SJCRH30 (cell line): Measurements from ENCODE around the gene PGAM5. TPM values are rescaled to one million over a fixed set of nuclear protein-coding genes. Genes with fewer than 3 reads are reported as not detected.

Experiments used
- DNase-seq, 2 experiments: peaks; one replicate each; pipeline ENCODE4 v3.0.0-alpha.2; 2015 to 2020
- H3K27ac ChIP-seq: fragments of 250-450 bp; sonication (Bioruptor Pico); 2 replicates; pipeline ENCODE4 v1.5.1; 2020; ENCODE audit warnings: mild to moderate bottlenecking, moderate library complexity
- H3K27me3 ChIP-seq: fragments of 250-450 bp; sonication (Bioruptor Pico); 2 replicates; pipeline ENCODE4 v1.5.1; 2020; ENCODE audit warnings: mild to moderate bottlenecking, moderate library complexity
- H3K36me3 ChIP-seq: fragments of 250-450 bp; sonication (Bioruptor Pico); 2 replicates; pipeline ENCODE4 v1.5.1; 2020; ENCODE audit warnings: mild to moderate bottlenecking, moderate library complexity
- H3K4me1 ChIP-seq: fragments of 250-450 bp; sonication (Bioruptor Pico); 2 replicates; pipeline ENCODE4 v1.5.1; 2020; ENCODE audit warnings: mild to moderate bottlenecking, moderate library complexity
- H3K4me3 ChIP-seq: fragments of 250-450 bp; sonication (Bioruptor Pico); 2 replicates; pipeline ENCODE4 v1.5.1; 2020; ENCODE audit warnings: mild to moderate bottlenecking, moderate library complexity
- H3K9me3 ChIP-seq: fragments of 250-450 bp; sonication (Bioruptor Pico); replicated peaks from 2 replicates; pipeline ENCODE4 v1.5.1; 2020; ENCODE audit warnings: mild to moderate bottlenecking, moderate library complexity
- total RNA-seq: library from RNA; depleted of rRNA; stranded (reverse); fragments of >200 nt; shearing (Covaris generic); gene quantifications from 2 replicates; pipeline ENCODE4 v1.2.3, GENCODE V29; 2014; rRNA removed

PGAM5 gene
- total RNA-seq, 1 experiment from 2014 or later = 41.9 TPM

GRCh38 chr12:132765361-132765760 lies 54.7 kb downstream of the PGAM5 start:
- Histone ChIP-seq H3K9me3 (peaks cover 2% of the 10 kb centered on the region; the same call in 1 of the 2 replicates), H3K27ac (no peak overlapping the region), H3K27me3 (no peaks in the 10 kb centered on the region), H3K4me1 (no peaks in the 10 kb centered on the region), H3K36me3 (peaks cover 23% of the 10 kb centered on the region), H3K4me3 (no peak overlapping the region)
- no peak for DNase-seq

- DNase-seq = no peak
- no peak overlapping the region for H3K4me3 ChIP-seq
- peaks cover 2% of the 10 kb centered on the region; the same call in 1 of the 2 replicates for H3K9me3 ChIP-seq
- no peaks in the 10 kb centered on the region for H3K27me3 ChIP-seq
- peaks cover 34% of the 10 kb centered on the region for H3K36me3 ChIP-seq
- H3K27ac ChIP-seq = no peak overlapping the region
- H3K4me1 ChIP-seq = no peaks in the 10 kb centered on the region
Observed at GRCh38 chr12:132766380-132767085, 55.9 kb downstream of the PGAM5 start.

- H3K36me3 ChIP-seq = peaks cover 59% of the 10 kb centered on the region
- H3K4me3 ChIP-seq = no peak overlapping the region
- H3K27ac ChIP-seq = no peak overlapping the region
- 0 out of 2 replicates have a peak, but pooled peaks cover 2% of the 10 kb centered on the region for H3K9me3 ChIP-seq
- H3K27me3 ChIP-seq = no peaks in the 10 kb centered on the region
- DNase-seq = no peak
- H3K4me1 ChIP-seq = no peaks in the 10 kb centered on the region
Observed at GRCh38 chr12:132771126-132771838, 60.6 kb downstream of the PGAM5 start.

Other genes starting within 250 kb of the PGAM5 start
- gene FBRSL1, start 220.7 kb upstream of the PGAM5 start, total RNA-seq = 15.6 and 15.7 TPM in 2 replicates
- gene LRCOL1, start 100.3 kb upstream of the PGAM5 start, total RNA-seq = not detected in 2 replicates
- gene P2RX2, start 92.1 kb upstream of the PGAM5 start, total RNA-seq = not detected in 2 replicates
- gene POLE, start 23.5 kb upstream of the PGAM5 start, total RNA-seq = 68.4 and 95.8 TPM in 2 replicates
- gene PXMP2, start 23.3 kb upstream of the PGAM5 start, total RNA-seq = 86.7 and 94.9 TPM in 2 replicates
- gene ANKLE2, start 51.0 kb downstream of the PGAM5 start, total RNA-seq = 58.8 and 59.1 TPM in 2 replicates
- 36.0 and 40.3 TPM in 2 replicates for gene GOLGA3, start 118.0 kb downstream of the PGAM5 start, total RNA-seq
- 8.2 and 8.5 TPM in 2 replicates for gene CHFR, start 176.8 kb downstream of the PGAM5 start, total RNA-seq
- 5.7 and 7.6 TPM in 2 replicates for gene ZNF605, start 245.5 kb downstream of the PGAM5 start, total RNA-seq